Liver (tissue), 9 donors: ENCODE data around the gene IQSEC1. TPM values are rescaled to one million over a fixed set of nuclear protein-coding genes. Genes with fewer than 3 reads are reported as not detected.

Experiments used
- DNase-seq: peaks from one replicate; pipeline ENCODE4 v3.0.0-alpha.2; 2017; ENCODE audit warnings: low spot score
- H3K27ac ChIP-seq, 2 donors: one replicate each; pipeline ENCODE4 v1.7.0; 2013; ENCODE audit warnings: inconsistent platforms in 2 of 2, low read length in 2 of 2, control low read depth in 1 of 2, low read depth in 1 of 2, mild to moderate bottlenecking in 1 of 2
- H3K27me3 ChIP-seq, 4 donors: one replicate each; pipeline versions ENCODE4 v1.6.1 to v1.7.0; 2013; ENCODE audit warnings: low read length in 3 of 4, inconsistent platforms in 1 of 4, mild to moderate bottlenecking in 1 of 4, moderate library complexity in 1 of 4; ENCODE audit not compliant: control insufficient read depth in 4 of 4, insufficient read depth in 4 of 4
- H3K36me3 ChIP-seq, 4 donors: one replicate each; pipeline versions ENCODE4 v1.6.1 to v1.7.0; 2013; ENCODE audit warnings: low read length in 3 of 4, mild to moderate bottlenecking in 3 of 4, low read depth in 1 of 4, moderate library complexity in 1 of 4; ENCODE audit not compliant: control insufficient read depth in 4 of 4, insufficient read depth in 3 of 4
- H3K4me1 ChIP-seq, 4 donors: one replicate each; pipeline versions ENCODE4 v1.6.1 to v1.7.0; 2013; ENCODE audit warnings: low read length in 3 of 4, mild to moderate bottlenecking in 3 of 4, moderate library complexity in 1 of 4; ENCODE audit not compliant: control insufficient read depth in 4 of 4, insufficient read depth in 4 of 4
- H3K4me3 ChIP-seq, 3 donors: one replicate each; pipeline versions ENCODE4 v1.6.1 to v1.7.0; 2013; ENCODE audit warnings: low read length in 3 of 3, control low read depth in 1 of 3, low read depth in 1 of 3, mild to moderate bottlenecking in 1 of 3
- H3K9ac ChIP-seq, 2 donors: one replicate each; pipeline ENCODE4 v1.7.0; 2013; ENCODE audit warnings: low read length in 2 of 2, mild to moderate bottlenecking in 2 of 2, moderate library complexity in 2 of 2, control low read depth in 1 of 2, low read depth in 1 of 2
- H3K9me3 ChIP-seq, 4 donors: one replicate each; pipeline versions ENCODE4 v1.6.1 to v1.7.0; 2013; ENCODE audit warnings: low read length in 3 of 4; ENCODE audit not compliant: control insufficient read depth in 4 of 4
- EGR1 ChIP-seq, 2 donors: IDR thresholded peaks; 2 replicates each; pipeline ENCODE4 v1.6.1; 2016 to 2018; ENCODE audit warnings: antibody characterized with exemption in 2 of 2, low read depth in 2 of 2
- FOXA1 ChIP-seq: IDR thresholded peaks from 2 replicates; pipeline ENCODE4 v1.6.1; 2016; ENCODE audit warnings: antibody characterized with exemption
- GABPA ChIP-seq, 2 donors: IDR thresholded peaks in 1 of 2; conservative IDR thresholded peaks in 1 of 2; 2 replicates each; pipeline ENCODE4 v1.6.1; 2016; ENCODE audit warnings: antibody characterized with exemption in 2 of 2, mild to moderate bottlenecking in 1 of 2, moderate library complexity in 1 of 2
- HNF4A ChIP-seq, 2 donors: conservative IDR thresholded peaks; 2 replicates each; pipeline ENCODE4 v1.6.1; 2016; ENCODE audit warnings: antibody characterized with exemption in 2 of 2, mild to moderate bottlenecking in 2 of 2
- HNF4G ChIP-seq: IDR thresholded peaks from 2 replicates; pipeline ENCODE4 v1.6.1; 2016; ENCODE audit warnings: antibody characterized with exemption
- JUND ChIP-seq, 2 donors: IDR thresholded peaks; 2 replicates each; pipeline ENCODE4 v1.6.1; 2016; ENCODE audit warnings: antibody characterized with exemption in 2 of 2
- NR2F2 ChIP-seq: IDR thresholded peaks from 2 replicates; pipeline ENCODE4 v1.6.1; 2016; ENCODE audit warnings: antibody characterized with exemption
- RAD21 ChIP-seq, 2 donors: IDR thresholded peaks; 2 replicates each; pipeline ENCODE4 v1.6.1; 2016; ENCODE audit warnings: antibody characterized with exemption in 2 of 2, mild to moderate bottlenecking in 2 of 2
- RXRA ChIP-seq, 2 donors: IDR thresholded peaks; 2 replicates each; pipeline ENCODE4 v1.6.1; 2017 to 2018; ENCODE audit warnings: antibody characterized with exemption in 2 of 2, mild to moderate bottlenecking in 1 of 2
- SP1 ChIP-seq: IDR thresholded peaks from 2 replicates; pipeline ENCODE4 v1.6.1; 2018; ENCODE audit warnings: antibody characterized with exemption, mild to moderate bottlenecking
- TAF1 ChIP-seq: conservative IDR thresholded peaks from 2 replicates; pipeline ENCODE4 v1.6.1; 2016; ENCODE audit warnings: antibody characterized with exemption, mild to moderate bottlenecking
- YY1 ChIP-seq: IDR thresholded peaks from 2 replicates; pipeline ENCODE4 v1.6.1; 2016; ENCODE audit warnings: antibody characterized with exemption, mild to moderate bottlenecking
- WGBS: extraction: QIAGEN DNeasy Blood & Tissue Kit; methylation state at CpG from one replicate; pipeline ENCODE4 v1.1.7; 2013; 5-methylcytosine and 5-hydroxymethylcytosine counted together
- polyA plus RNA-seq, 2 donors: library from polyadenylated mRNA; stranded (reverse) in 1 of 2; unstranded in 1 of 2; fragments of 200-250 nt in 1 of 2; fragments of >200 nt in 1 of 2; fragmentation: Nextera tagmentation in 1 of 2; extraction: Ambion mirVana in 1 of 2; gene quantifications; one replicate each; pipeline versions ENCODE4 v1.2.1 to v1.2.3, GENCODE V29; 2013 to 2015
- total RNA-seq, 2 donors: library from RNA; depleted of rRNA; stranded (reverse); fragments of >200 nt; gene quantifications; one replicate each; pipeline ENCODE4 v1.2.3, GENCODE V29; 2014
- TF ChIP-seq, protein P1 (sequence below): fragments of 150-350 bp; IDR thresholded peaks from 2 replicates; pipeline ENCODE4 v1.5.1; 2017; ENCODE audit warnings: improper control_type of control experiment, low read depth, low read length; ENCODE audit not compliant: missing input control
- TF ChIP-seq, protein P2 (sequence below): IDR thresholded peaks from 2 replicates; pipeline ENCODE4 v1.6.1; 2016; ENCODE audit warnings: antibody characterized with exemption
- TF ChIP-seq, protein P3 (sequence below): IDR thresholded peaks from 2 replicates; pipeline ENCODE4 v1.6.1; 2016; ENCODE audit warnings: antibody characterized with exemption
- TF ChIP-seq, protein P4 (sequence below): IDR thresholded peaks from 2 replicates; pipeline ENCODE4 v1.6.1; 2016; ENCODE audit warnings: antibody characterized with exemption
- donor health status: healthy.
- donor health status: healthy.
- donor health status: healthy.
- donor health status: healthy.
- donor health status: healthy.

Gene IQSEC1
- total and polyA plus RNA-seq, 4 donors: 12.7 to 56.0 (median 36.2) TPM

DNA sequence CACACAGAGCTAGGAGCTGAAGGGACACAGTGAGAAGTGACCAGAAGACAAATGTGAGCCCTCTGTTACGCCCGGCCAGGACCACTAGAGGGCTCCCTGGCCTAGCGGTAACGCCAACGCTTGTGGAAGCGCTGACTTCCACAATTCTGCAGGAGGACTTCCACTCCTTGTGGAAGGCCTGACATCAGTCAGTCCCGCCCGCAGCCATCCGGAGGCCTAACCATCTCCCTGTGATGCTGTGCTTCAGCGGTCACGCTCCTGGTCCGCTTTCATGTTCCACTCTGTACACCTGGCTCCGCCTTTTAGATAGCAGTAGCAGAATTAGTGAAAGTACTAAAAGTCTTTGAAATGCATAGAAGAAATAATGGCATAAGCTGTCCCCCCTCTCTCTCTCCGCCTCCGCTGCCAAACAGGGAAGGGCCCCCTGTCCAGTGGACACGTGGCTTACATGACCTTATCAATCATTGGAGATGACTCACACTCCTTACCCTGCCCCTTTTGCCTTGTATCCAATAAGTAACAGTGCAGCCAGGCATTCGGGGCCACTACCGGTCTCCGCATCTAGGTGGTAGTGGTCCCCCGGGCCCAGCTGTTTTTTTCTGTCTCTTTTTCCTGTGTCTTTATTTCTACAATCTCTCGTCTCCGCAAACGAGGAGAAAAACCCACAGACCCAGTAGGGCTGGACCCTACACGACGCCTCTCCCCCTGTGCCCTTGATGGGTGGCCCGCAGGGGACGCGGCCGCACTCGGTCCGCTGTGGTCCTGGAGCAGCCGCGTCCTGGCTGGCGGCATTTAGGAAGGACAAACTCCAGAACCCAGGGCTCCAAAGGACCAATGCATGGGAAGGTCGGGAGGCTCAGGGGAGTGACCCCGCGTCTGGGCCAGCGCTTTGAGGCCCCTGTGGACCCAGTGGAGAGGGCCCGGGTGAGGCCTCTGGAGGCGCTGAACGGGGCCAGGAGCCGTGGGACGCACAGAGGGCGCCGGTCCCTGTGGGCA, 204.9 kb downstream of the IQSEC1 start:
- Histone ChIP-seq H3K36me3 (no peaks in the 10 kb centered on the region), H3K4me1 (peaks cover 0 to 24% (median 11%) of the 10 kb centered on the region in 4 donors), H3K27me3 (no peaks in the 10 kb centered on the region), H3K9ac (no peak overlapping the region), H3K9me3 (no peaks in the 10 kb centered on the region), H3K4me3 (no peak overlapping the region), H3K27ac (no peak overlapping the region)
- DNase-seq: peak; percentile 81
- TF ChIP-seq, protein P1, sequence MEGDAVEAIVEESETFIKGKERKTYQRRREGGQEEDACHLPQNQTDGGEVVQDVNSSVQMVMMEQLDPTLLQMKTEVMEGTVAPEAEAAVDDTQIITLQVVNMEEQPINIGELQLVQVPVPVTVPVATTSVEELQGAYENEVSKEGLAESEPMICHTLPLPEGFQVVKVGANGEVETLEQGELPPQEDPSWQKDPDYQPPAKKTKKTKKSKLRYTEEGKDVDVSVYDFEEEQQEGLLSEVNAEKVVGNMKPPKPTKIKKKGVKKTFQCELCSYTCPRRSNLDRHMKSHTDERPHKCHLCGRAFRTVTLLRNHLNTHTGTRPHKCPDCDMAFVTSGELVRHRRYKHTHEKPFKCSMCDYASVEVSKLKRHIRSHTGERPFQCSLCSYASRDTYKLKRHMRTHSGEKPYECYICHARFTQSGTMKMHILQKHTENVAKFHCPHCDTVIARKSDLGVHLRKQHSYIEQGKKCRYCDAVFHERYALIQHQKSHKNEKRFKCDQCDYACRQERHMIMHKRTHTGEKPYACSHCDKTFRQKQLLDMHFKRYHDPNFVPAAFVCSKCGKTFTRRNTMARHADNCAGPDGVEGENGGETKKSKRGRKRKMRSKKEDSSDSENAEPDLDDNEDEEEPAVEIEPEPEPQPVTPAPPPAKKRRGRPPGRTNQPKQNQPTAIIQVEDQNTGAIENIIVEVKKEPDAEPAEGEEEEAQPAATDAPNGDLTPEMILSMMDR: peak; percentile 94
- TF ChIP-seq TAF1: no peak
- peak; percentile 93 to 94 for TF ChIP-seq RAD21 (IDR thresholded peaks at IDR 0.05)
- TF ChIP-seq, protein P2, sequence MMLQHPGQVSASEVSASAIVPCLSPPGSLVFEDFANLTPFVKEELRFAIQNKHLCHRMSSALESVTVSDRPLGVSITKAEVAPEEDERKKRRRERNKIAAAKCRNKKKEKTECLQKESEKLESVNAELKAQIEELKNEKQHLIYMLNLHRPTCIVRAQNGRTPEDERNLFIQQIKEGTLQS: no peak
- TF ChIP-seq HNF4G: no peak
- TF ChIP-seq NR2F2: no peak
- TF ChIP-seq, protein P3, sequence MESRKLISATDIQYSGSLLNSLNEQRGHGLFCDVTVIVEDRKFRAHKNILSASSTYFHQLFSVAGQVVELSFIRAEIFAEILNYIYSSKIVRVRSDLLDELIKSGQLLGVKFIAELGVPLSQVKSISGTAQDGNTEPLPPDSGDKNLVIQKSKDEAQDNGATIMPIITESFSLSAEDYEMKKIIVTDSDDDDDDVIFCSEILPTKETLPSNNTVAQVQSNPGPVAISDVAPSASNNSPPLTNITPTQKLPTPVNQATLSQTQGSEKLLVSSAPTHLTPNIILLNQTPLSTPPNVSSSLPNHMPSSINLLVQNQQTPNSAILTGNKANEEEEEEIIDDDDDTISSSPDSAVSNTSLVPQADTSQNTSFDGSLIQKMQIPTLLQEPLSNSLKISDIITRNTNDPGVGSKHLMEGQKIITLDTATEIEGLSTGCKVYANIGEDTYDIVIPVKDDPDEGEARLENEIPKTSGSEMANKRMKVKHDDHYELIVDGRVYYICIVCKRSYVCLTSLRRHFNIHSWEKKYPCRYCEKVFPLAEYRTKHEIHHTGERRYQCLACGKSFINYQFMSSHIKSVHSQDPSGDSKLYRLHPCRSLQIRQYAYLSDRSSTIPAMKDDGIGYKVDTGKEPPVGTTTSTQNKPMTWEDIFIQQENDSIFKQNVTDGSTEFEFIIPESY: no peak
- no peak for TF ChIP-seq SP1
- 41% methylated on average over 45 of the region's 45 CpGs for WGBS

DNA sequence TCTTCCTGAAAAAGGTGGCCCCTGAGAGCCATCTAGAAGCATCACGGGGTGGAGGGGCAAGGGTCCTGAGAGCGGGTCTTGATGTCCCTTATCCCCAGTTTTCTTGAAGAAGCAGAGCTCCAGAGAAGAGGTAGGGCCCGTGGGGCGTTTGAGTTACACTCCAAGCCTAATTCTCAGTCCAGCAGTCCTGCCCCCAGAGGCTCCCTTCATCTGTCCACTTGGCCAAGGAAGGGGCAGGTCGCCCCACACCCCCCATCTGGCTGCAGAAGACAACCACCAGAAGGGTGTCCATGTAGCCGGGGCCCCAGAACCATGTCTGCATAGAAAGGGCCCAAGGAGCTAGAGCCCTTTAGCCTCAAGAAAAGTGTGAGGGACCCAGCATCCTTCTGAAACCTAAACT, 206.4 kb downstream of the IQSEC1 start:
- Histone ChIP-seq H3K36me3 (no peaks in the 10 kb centered on the region), H3K9me3 (no peaks in the 10 kb centered on the region), H3K27ac (no peak overlapping the region), H3K4me3 (no peak overlapping the region), H3K9ac (no peak overlapping the region), H3K4me1 (peaks cover 0 to 22% (median 9%) of the 10 kb centered on the region in 4 donors), H3K27me3 (no peaks in the 10 kb centered on the region)
- 86% methylated on average over 6 of the region's 6 CpGs for WGBS
- DNase-seq: no peak
- no peak for TF ChIP-seq GABPA (IDR thresholded peaks at IDR 0.05 in 1 of 2, conservative IDR thresholded peaks at IDR 0.05 in 1 of 2)
- TF ChIP-seq, protein P1: no peak
- no peak for TF ChIP-seq YY1
- TF ChIP-seq, protein P3: no peak
- TF ChIP-seq TAF1: no peak
- no peak for TF ChIP-seq RAD21 (IDR thresholded peaks at IDR 0.05)
- no peak for TF ChIP-seq SP1
- TF ChIP-seq HNF4A (conservative IDR thresholded peaks at IDR 0.05): no peak
- no peak for TF ChIP-seq FOXA1
- TF ChIP-seq, protein P4, sequence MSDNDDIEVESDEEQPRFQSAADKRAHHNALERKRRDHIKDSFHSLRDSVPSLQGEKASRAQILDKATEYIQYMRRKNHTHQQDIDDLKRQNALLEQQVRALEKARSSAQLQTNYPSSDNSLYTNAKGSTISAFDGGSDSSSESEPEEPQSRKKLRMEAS: no peak
- TF ChIP-seq RXRA (IDR thresholded peaks at IDR 0.05): no peak
- TF ChIP-seq, protein P2: no peak
- no peak for TF ChIP-seq HNF4G
- TF ChIP-seq JUND (IDR thresholded peaks at IDR 0.05): no peak
- TF ChIP-seq NR2F2: no peak
- no peak for TF ChIP-seq EGR1 (IDR thresholded peaks at IDR 0.05; ENCODE audit: low read depth in 2 of 2)
